PC-9 (cell line): ENCODE results near the gene GATA6. TPM values are rescaled to one million over a fixed set of nuclear protein-coding genes. Genes with fewer than 3 reads are reported as not detected.

ENCODE experiments used
- BruUV-seq: library from RNA; stranded (reverse); fragments of 400-500 nt; replicated peaks from 2 replicates; lab custom pipeline; 2021; lab: Mats Ljungman, UMichigan
- CTCF ChIA-PET: fragments of 300-600 bp; sonication (Branson Sonifier 250); formaldehyde crosslinking; loops from one replicate; lab custom pipeline; 2022; ENCODE audit warnings: antibody characterized with exemption; lab: Charles Lee
- POLR2A ChIA-PET: fragments of 300-600 bp; sonication (Branson Sonifier 250); formaldehyde crosslinking; loops from one replicate; lab custom pipeline; 2022; ENCODE audit warnings: antibody characterized with exemption; ENCODE audit not compliant: unreplicated experiment; lab: Charles Lee
- DNase-seq, 2 experiments: peaks; one replicate each; pipeline versions ENCODE4 v3.0.0 to v3.0.0-alpha.2; 2015 to 2022; ENCODE audit warnings: mixed read lengths in 1 of 2
- H2AFZ ChIP-seq: fragments of 200-600 bp; sonication (generic); 2 replicates; pipeline ENCODE4 v1.8.1; 2017; ENCODE audit warnings: antibody characterized with exemption
- H3F3A ChIP-seq: fragments of 200-600 bp; sonication (generic); 2 replicates; pipeline ENCODE4 v1.8.1; 2017; ENCODE audit warnings: antibody characterized with exemption, mild to moderate bottlenecking, low read depth; ENCODE audit not compliant: insufficient read depth
- H3K27ac ChIP-seq: fragments of 200-600 bp; sonication (generic); 2 replicates; pipeline ENCODE4 v1.6.1; 2016; ENCODE audit warnings: mixed run types
- H3K27me3 ChIP-seq: fragments of 200-600 bp; sonication (generic); 2 replicates; pipeline ENCODE4 v1.6.1; 2016; ENCODE audit warnings: low read depth, mixed run types; ENCODE audit not compliant: insufficient read depth
- H3K36me3 ChIP-seq: fragments of 200-600 bp; sonication (generic); 2 replicates; pipeline ENCODE4 v1.6.1; 2016; ENCODE audit warnings: low read depth, mixed run types
- H3K4me1 ChIP-seq: fragments of 200-600 bp; sonication (generic); replicated peaks from 2 replicates; pipeline ENCODE4 v1.6.1; 2016; ENCODE audit warnings: mixed run types; ENCODE audit not compliant: insufficient read depth
- H3K4me2 ChIP-seq: fragments of 200-600 bp; sonication (generic); 2 replicates; pipeline ENCODE4 v1.6.1; 2017; ENCODE audit warnings: mixed run types
- H3K4me3 ChIP-seq: fragments of 200-600 bp; sonication (generic); 2 replicates; pipeline ENCODE4 v1.6.1; 2016; ENCODE audit warnings: mixed run types
- H3K79me2 ChIP-seq: fragments of 200-600 bp; sonication (generic); 2 replicates; pipeline ENCODE4 v1.6.1; 2017; ENCODE audit warnings: low read depth, mixed run types
- H3K9me2 ChIP-seq: fragments of 200-600 bp; sonication (generic); 2 replicates; pipeline ENCODE4 v1.8.1; 2017; ENCODE audit warnings: mild to moderate bottlenecking; ENCODE audit not compliant: insufficient read depth
- H3K9me3 ChIP-seq: fragments of 200-600 bp; sonication (generic); 2 replicates; pipeline ENCODE4 v1.8.1; 2016; ENCODE audit warnings: low read depth; ENCODE audit not compliant: insufficient read depth
- H4K20me1 ChIP-seq: fragments of 200-600 bp; sonication (generic); 2 replicates; pipeline ENCODE4 v1.8.1; 2017; ENCODE audit not compliant: insufficient read depth
- CTCF ChIP-seq: fragments of 200-600 bp; sonication (generic); conservative IDR thresholded peaks from 2 replicates; pipeline ENCODE4 v1.6.1; 2017; ENCODE audit warnings: mixed run types, antibody characterized with exemption, mild to moderate bottlenecking, moderate library complexity
- EZH2 ChIP-seq: fragments of 200-600 bp; sonication (generic); IDR thresholded peaks from 2 replicates; pipeline ENCODE4 v1.8.0; 2017; ENCODE audit warnings: antibody characterized with exemption, low read depth
- intact Hi-C: fragments of 100-400 bp; cut with micrococcal nuclease; formaldehyde crosslinking; loops from one replicate; pipeline ENCODE4 v1.10.0; 2022; ENCODE audit not compliant: unreplicated experiment
- total RNA-seq: library from RNA; stranded (reverse); gene quantifications from 2 replicates; pipeline ENCODE4 v1.2.3, GENCODE V29; 2021

Gene GATA6
- total RNA-seq, 1 experiment from 2014 or later: 9.1 TPM

- no peaks in the 10 kb centered on the region for H3K79me2 ChIP-seq
- POLR2A ChIA-PET: no interaction called here
- DNase-seq: no peak
- no peak overlapping the region for H3K4me3 ChIP-seq
- H3K27me3 ChIP-seq: no peaks in the 10 kb centered on the region
- no peak overlapping the region for H2AFZ ChIP-seq
- no peaks in the 10 kb centered on the region for H3K9me3 ChIP-seq
- H3K27ac ChIP-seq: no peak overlapping the region
- H3K4me1 ChIP-seq: peaks cover 16% of the 10 kb centered on the region
- H3K9me2 ChIP-seq: no peaks in the 10 kb centered on the region
- no peaks in the 10 kb centered on the region for H4K20me1 ChIP-seq
- no TSS peak for BruUV-seq
- H3F3A ChIP-seq: no peaks in the 10 kb centered on the region; the same call in 1 of the 2 replicates
- TF ChIP-seq CTCF (no peak), EZH2 (no peak)
- H3K4me2 ChIP-seq: no peak overlapping the region
- intact Hi-C loops: no loop called here
- no peaks in the 10 kb centered on the region for H3K36me3 ChIP-seq
- CTCF ChIA-PET: no interaction called here
These were observed 57.4 kb downstream of the GATA6 start for GRCh38 chr18:22226801-22227200.

- intact Hi-C loops: no loop called here
- no peak for DNase-seq
- Histone ChIP-seq H2AFZ (no peak overlapping the region), H4K20me1 (no peaks in the 10 kb centered on the region), H3K9me2 (no peaks in the 10 kb centered on the region), H3K36me3 (no peaks in the 10 kb centered on the region), H3K4me1 (peaks cover 7% of the 10 kb centered on the region), H3K27ac (no peak overlapping the region), H3F3A (no peaks in the 10 kb centered on the region), H3K27me3 (no peaks in the 10 kb centered on the region), H3K79me2 (no peaks in the 10 kb centered on the region), H3K9me3 (no peaks in the 10 kb centered on the region), H3K4me2 (no peak overlapping the region), H3K4me3 (no peak overlapping the region)
- ChIA-PET CTCF (no interaction called here), POLR2A (no interaction called here)
- BruUV-seq: no TSS peak
- no peak for TF ChIP-seq EZH2
- TF ChIP-seq CTCF: no peak
These were observed 59.6 kb downstream of the GATA6 start for GRCh38 chr18:22228976-22229375.

GRCh38 chr18:22229456-22230124 lies 60.2 kb downstream of the GATA6 start:
- intact Hi-C loops: no loop called here
- no peak overlapping the region for H3K27ac ChIP-seq
- H3K4me2 ChIP-seq: no peak overlapping the region
- H3K9me2 ChIP-seq: no peaks in the 10 kb centered on the region
- ChIA-PET CTCF (no interaction called here), POLR2A (no interaction called here)
- H3K9me3 ChIP-seq: no peaks in the 10 kb centered on the region
- no peaks in the 10 kb centered on the region for H3F3A ChIP-seq
- TF ChIP-seq CTCF (no peak), EZH2 (no peak)
- no peak for DNase-seq
- H3K36me3 ChIP-seq: no peaks in the 10 kb centered on the region
- no peaks in the 10 kb centered on the region for H3K79me2 ChIP-seq
- no peak overlapping the region for H2AFZ ChIP-seq
- H3K4me3 ChIP-seq: no peak overlapping the region
- BruUV-seq: no TSS peak
- H3K27me3 ChIP-seq: no peaks in the 10 kb centered on the region
- H3K4me1 ChIP-seq: peaks cover 1% of the 10 kb centered on the region; the same call in 1 of the 2 replicates
- H4K20me1 ChIP-seq: no peaks in the 10 kb centered on the region
